Thyroid gland (tissue), 4 donors: ENCODE results near the gene GPR78.

Source experiments
- CTCF ChIP-seq, 6 experiments: fragments of 200-600 bp in 3 of 6; fragments of 450-650 bp in 3 of 6; sonication (generic) in 3 of 6; IDR thresholded peaks; one replicate each; pipeline ENCODE4 v1.5.1; 2016 to 2019; ENCODE audit warnings: antibody characterized with exemption in 6 of 6, mild to moderate bottlenecking in 2 of 6, inconsistent platforms in 1 of 6, moderate library complexity in 1 of 6
- POLR2A ChIP-seq, 2 donors: fragments of 450-650 bp; IDR thresholded peaks; one replicate each; pipeline ENCODE4 v1.6.1; 2017; ENCODE audit warnings: antibody characterized with exemption in 2 of 2, mild to moderate bottlenecking in 2 of 2, moderate library complexity in 1 of 2

- no peak for TF ChIP-seq CTCF (IDR thresholded peaks at IDR 0.05)
- no peak for TF ChIP-seq POLR2A (IDR thresholded peaks at IDR 0.05)
Measured at GRCh38 chr4:8570201-8570600, 10.0 kb upstream of the GPR78 start.
